ENCODE data around the gene DPP4. TPM values are rescaled to one million over a fixed set of nuclear protein-coding genes. Genes with fewer than 3 reads are reported as not detected.
"Not testable (repeated sequence)": the region's sequence is repeated elsewhere in the genome, so short reads cannot be mapped to it uniquely, and the experiment has no call there.

Gene DPP4
- polyA plus RNA-seq, 1 donor: 145 TPM

DNA sequence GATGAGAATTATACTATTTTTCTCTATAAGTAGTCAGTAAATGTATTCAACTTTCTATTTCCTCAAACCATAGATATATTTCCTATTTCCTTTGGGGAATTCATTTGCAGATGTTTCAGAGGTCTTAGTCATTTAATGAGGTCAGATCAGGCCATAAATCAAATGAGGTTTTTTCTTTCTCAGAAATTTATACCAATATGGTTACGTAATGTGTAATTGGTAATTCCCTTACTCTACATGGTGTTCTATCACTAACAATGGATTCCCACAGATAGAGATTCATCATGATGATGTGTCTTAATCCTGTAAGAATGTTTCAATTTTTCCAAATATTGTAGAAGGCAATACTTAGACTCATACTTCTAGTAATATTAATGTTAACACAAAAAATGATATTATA lies 108.0 kb downstream of the DPP4 start:
- Histone ChIP-seq H3K27me3 (ENCODE audit: control insufficient read depth, insufficient read depth, low read length) (no peaks in the 10 kb centered on the region), H3K9me3 (ENCODE audit: control insufficient read depth, low read depth, low read length) (no peaks in the 10 kb centered on the region), H3K4me1 (ENCODE audit: control insufficient read depth, insufficient read depth, low read length) (no peaks in the 10 kb centered on the region), H3K27ac (ENCODE audit: low read length) (no peak overlapping the region), H3K4me3 (ENCODE audit: low read length) (no peak overlapping the region), H3K36me3 (ENCODE audit: control insufficient read depth, insufficient read depth, low read length) (no peaks in the 10 kb centered on the region)
- WGBS (ENCODE audit: insufficient coverage, low lambda C conversion rate): 20% methylated on average over 1 of the region's 1 CpG
- DNase-seq: no peak

DNA sequence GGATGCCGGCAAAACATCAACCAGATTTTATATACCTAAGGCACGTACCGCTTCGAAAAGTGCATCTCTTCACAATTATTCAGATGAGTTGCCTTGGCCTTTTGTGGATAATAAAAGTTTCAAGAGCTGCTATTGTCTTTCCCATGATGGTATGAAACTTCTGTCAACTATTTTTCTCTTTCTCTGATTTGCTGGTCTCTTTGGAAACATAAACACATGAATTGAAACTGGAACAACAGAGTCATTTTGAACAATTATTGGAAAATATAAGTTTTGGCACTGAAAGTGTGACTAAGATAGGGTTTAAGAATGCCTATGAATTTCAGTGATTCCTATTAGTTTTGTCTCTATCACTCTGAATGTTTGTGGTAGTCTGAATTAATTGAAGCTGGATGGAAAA lies 109.9 kb downstream of the DPP4 start:
- no peaks in the 10 kb centered on the region for H3K27me3 ChIP-seq (ENCODE audit: control insufficient read depth, insufficient read depth, low read length)
- no peak for DNase-seq
- WGBS (ENCODE audit: insufficient coverage, low lambda C conversion rate): no CpG with 5 or more reads among the region's 4 CpGs
- no peaks in the 10 kb centered on the region for H3K9me3 ChIP-seq (ENCODE audit: control insufficient read depth, low read depth, low read length)
- H3K36me3 ChIP-seq (ENCODE audit: control insufficient read depth, insufficient read depth, low read length): no peaks in the 10 kb centered on the region
- no peak overlapping the region for H3K27ac ChIP-seq (ENCODE audit: low read length)
- no peaks in the 10 kb centered on the region for H3K4me1 ChIP-seq (ENCODE audit: control insufficient read depth, insufficient read depth, low read length)
- H3K4me3 ChIP-seq (ENCODE audit: low read length): no peak overlapping the region

DNA sequence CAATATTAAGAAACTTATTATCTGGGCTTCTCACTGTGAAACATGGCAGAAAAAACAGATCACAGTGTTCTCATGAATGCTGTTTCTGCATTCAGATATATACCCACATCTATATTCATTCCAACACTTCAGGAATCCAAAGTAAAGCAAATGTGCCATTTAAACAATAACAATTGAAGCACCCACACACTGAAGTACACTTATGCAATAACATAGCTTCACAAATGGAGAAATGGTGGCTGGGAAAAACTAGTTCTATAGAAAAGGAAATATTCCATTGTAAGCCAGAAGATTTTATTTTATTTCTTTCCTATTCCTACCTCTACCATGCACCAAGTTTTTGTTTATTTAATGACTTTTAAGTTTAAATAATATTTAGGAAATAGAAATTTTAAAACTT lies 111.9 kb downstream of the DPP4 start:
- Histone ChIP-seq H3K27ac (ENCODE audit: low read length) (no peak overlapping the region), H3K36me3 (ENCODE audit: control insufficient read depth, insufficient read depth, low read length) (no peaks in the 10 kb centered on the region), H3K9me3 (ENCODE audit: control insufficient read depth, low read depth, low read length) (no peaks in the 10 kb centered on the region), H3K4me1 (ENCODE audit: control insufficient read depth, insufficient read depth, low read length) (no peaks in the 10 kb centered on the region), H3K27me3 (ENCODE audit: control insufficient read depth, insufficient read depth, low read length) (no peaks in the 10 kb centered on the region), H3K4me3 (ENCODE audit: low read length) (no peak overlapping the region)
- no peak for DNase-seq

DNA sequence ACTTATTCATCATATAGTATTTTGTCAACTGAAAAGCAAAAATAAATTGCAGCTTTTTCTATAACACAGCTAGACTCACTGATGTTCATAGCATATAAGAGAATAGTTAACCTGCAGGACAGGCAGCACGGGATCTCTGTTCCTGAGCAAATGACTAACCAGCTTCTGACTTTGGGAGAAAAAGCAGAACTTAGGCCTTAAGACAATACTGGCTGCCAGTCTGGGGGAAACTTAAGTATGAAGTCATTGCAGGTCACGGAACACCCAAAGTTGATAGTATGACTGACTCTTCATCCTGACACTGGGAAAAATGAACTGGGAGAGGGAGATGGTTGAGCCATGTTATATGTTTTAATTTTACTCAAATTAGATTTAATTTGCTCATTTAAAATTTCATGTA lies 113.0 kb downstream of the DPP4 start:
- Histone ChIP-seq H3K36me3 (ENCODE audit: control insufficient read depth, insufficient read depth, low read length) (no peaks in the 10 kb centered on the region), H3K27me3 (ENCODE audit: control insufficient read depth, insufficient read depth, low read length) (no peaks in the 10 kb centered on the region), H3K27ac (ENCODE audit: low read length) (no peak overlapping the region), H3K9me3 (ENCODE audit: control insufficient read depth, low read depth, low read length) (no peaks in the 10 kb centered on the region), H3K4me3 (ENCODE audit: low read length) (no peak overlapping the region), H3K4me1 (ENCODE audit: control insufficient read depth, insufficient read depth, low read length) (no peaks in the 10 kb centered on the region)
- no peak for DNase-seq
- no CpG with 5 or more reads among the region's 2 CpGs for WGBS (ENCODE audit: insufficient coverage, low lambda C conversion rate)

DNA sequence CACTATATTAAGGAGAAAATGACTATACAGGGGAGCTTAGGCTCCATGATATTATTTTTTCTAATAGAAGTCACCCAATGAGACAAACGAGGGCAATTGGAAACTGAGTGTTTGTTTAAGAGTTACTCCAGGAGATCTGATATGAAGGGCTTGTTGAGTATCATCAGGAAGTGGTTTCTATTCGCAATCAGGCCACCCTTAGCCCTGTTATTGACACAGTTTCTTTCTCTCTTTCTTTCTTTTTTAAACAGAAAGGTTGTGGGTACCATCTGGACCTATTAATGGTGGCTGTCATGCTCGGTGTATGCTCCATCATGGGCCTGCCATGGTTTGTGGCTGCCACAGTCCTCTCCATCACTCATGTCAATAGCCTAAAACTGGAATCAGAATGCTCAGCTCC lies 117.3 kb downstream of the DPP4 start:
- Histone ChIP-seq H3K9me3 (ENCODE audit: control insufficient read depth, low read depth, low read length) (no peaks in the 10 kb centered on the region), H3K27me3 (ENCODE audit: control insufficient read depth, insufficient read depth, low read length) (no peaks in the 10 kb centered on the region), H3K4me3 (ENCODE audit: low read length) (no peak overlapping the region), H3K4me1 (ENCODE audit: control insufficient read depth, insufficient read depth, low read length) (no peaks in the 10 kb centered on the region), H3K27ac (ENCODE audit: low read length) (no peak overlapping the region), H3K36me3 (ENCODE audit: control insufficient read depth, insufficient read depth, low read length) (no peaks in the 10 kb centered on the region)
- no peak for DNase-seq
- WGBS (ENCODE audit: insufficient coverage, low lambda C conversion rate): no CpG with 5 or more reads among the region's 3 CpGs

DNA sequence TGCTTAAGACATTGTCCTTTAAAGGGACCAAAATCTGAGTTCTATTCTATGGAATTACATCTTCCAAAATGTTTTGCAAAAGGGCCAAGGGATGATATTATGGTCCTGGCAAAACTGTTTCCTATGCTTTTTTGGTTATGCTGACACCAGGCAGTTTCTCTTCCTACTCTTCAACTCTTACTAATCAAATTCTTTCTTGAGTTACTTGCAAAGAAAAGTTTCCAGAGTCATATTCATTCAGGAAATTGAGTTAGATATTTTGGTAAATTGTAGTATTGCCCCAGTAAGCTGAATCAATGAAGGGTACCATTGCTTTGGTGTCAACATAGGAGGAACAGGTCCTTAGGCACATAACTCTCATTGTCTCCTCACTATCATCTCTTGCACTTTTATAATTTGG lies 118.8 kb downstream of the DPP4 start:
- no peaks in the 10 kb centered on the region for H3K27me3 ChIP-seq (ENCODE audit: control insufficient read depth, insufficient read depth, low read length)
- no peaks in the 10 kb centered on the region for H3K9me3 ChIP-seq (ENCODE audit: control insufficient read depth, low read depth, low read length)
- H3K36me3 ChIP-seq (ENCODE audit: control insufficient read depth, insufficient read depth, low read length): no peaks in the 10 kb centered on the region
- H3K4me1 ChIP-seq (ENCODE audit: control insufficient read depth, insufficient read depth, low read length): no peaks in the 10 kb centered on the region
- no peak overlapping the region for H3K27ac ChIP-seq (ENCODE audit: low read length)
- no peak overlapping the region for H3K4me3 ChIP-seq (ENCODE audit: low read length)
- DNase-seq: no peak

DNA sequence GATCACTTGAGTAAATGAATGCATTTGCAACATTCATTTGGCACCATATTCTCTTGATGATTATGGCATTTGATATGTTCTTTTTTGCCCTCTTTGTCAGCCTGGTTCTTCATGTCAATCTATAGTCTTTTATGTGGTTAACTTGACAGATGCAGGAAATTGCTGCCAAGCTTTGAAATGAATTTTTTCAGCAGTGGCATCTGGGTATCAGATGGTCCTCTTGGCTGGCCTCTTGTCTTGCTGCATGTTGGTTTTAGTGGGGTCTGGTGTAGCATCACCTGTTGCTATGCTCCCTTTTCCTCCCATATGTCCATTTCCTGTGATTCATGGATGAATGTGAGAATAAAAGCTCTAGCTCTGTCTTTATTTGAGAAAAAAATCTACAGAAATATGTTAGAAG lies 119.9 kb downstream of the DPP4 start:
- no peaks in the 10 kb centered on the region for H3K9me3 ChIP-seq (ENCODE audit: control insufficient read depth, low read depth, low read length)
- H3K4me3 ChIP-seq (ENCODE audit: low read length): no peak overlapping the region
- no peak for DNase-seq
- no peaks in the 10 kb centered on the region for H3K36me3 ChIP-seq (ENCODE audit: control insufficient read depth, insufficient read depth, low read length)
- no peaks in the 10 kb centered on the region for H3K4me1 ChIP-seq (ENCODE audit: control insufficient read depth, insufficient read depth, low read length)
- H3K27ac ChIP-seq (ENCODE audit: low read length): no peak overlapping the region
- no peaks in the 10 kb centered on the region for H3K27me3 ChIP-seq (ENCODE audit: control insufficient read depth, insufficient read depth, low read length)

DNA sequence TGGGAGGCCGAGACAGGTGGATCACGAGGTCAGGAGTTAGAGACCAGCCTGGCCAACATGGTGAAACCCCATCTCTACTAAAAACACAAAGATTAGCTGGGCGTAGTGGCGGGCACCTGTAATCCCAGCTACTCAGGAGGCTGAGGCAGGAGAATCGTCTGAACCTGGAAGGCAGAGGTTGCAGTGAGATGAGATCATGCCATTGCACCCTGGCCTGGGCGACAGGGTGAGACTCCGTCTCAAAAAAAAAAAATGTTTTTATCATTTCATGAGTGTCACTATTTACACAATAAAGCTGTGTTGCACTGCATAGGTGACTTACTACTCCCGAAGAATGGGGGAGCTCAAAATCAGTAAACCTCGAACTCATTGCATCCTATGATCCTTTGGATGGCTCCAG lies 120.6 kb downstream of the DPP4 start:
- not testable (repeated sequence) for H3K4me1 ChIP-seq (ENCODE audit: control insufficient read depth, insufficient read depth, low read length); H3K27ac ChIP-seq (ENCODE audit: low read length); H3K27me3 ChIP-seq (ENCODE audit: control insufficient read depth, insufficient read depth, low read length); H3K36me3 ChIP-seq (ENCODE audit: control insufficient read depth, insufficient read depth, low read length); H3K9me3 ChIP-seq (ENCODE audit: control insufficient read depth, low read depth, low read length); H3K4me3 ChIP-seq (ENCODE audit: low read length); DNase-seq
- WGBS (ENCODE audit: insufficient coverage, low lambda C conversion rate): 80% methylated on average over 1 of the region's 9 CpGs

DNA sequence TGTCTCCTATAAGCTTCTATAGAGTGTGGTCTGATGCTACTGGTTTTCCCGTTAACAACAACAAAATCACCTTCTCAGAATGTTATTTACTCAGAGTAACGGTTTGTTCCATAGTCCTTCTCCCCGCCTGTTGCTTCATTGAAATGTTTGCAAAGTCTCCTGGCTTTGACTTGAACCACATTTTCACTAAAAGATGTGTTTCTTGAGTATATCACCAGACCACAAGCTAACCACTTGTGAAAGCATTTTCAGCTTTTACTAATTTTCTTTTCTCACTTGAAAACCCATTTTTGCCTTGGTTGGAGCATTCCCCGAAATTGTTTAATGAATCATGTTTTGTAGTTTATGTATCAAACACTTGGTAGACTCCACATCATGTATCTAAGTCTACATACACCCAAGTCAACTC lies 121.2 kb downstream of the DPP4 start:
- Histone ChIP-seq H3K4me1 (ENCODE audit: control insufficient read depth, insufficient read depth, low read length) (no peaks in the 10 kb centered on the region), H3K27me3 (ENCODE audit: control insufficient read depth, insufficient read depth, low read length) (no peaks in the 10 kb centered on the region), H3K9me3 (ENCODE audit: control insufficient read depth, low read depth, low read length) (no peaks in the 10 kb centered on the region), H3K4me3 (ENCODE audit: low read length) (no peak overlapping the region), H3K27ac (ENCODE audit: low read length) (no peak overlapping the region), H3K36me3 (ENCODE audit: control insufficient read depth, insufficient read depth, low read length) (no peaks in the 10 kb centered on the region)
- DNase-seq: no peak
- 70% methylated on average over 2 of the region's 4 CpGs for WGBS (ENCODE audit: insufficient coverage, low lambda C conversion rate)

DNA sequence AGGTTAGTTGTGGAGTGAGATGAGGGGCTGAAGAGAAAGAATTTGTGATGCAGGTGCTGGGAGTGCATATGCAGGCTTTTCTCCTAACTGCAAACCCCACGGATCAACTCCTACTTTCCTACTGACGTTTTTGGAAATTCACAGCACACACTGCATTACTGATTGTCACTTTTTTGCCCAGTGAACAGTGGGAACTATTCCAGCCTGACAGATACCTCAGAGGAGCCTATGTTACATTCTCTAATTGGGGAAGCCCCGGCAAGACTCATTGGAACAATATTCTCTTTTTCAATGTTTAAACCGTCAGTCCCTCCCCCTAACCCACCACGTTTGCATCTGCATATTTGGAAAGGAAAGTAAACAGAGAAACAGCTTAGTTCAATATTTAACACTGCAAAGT lies 126.2 kb downstream of the DPP4 start:
- Histone ChIP-seq H3K4me1 (ENCODE audit: control insufficient read depth, insufficient read depth, low read length) (no peaks in the 10 kb centered on the region), H3K27ac (ENCODE audit: low read length) (no peak overlapping the region), H3K36me3 (ENCODE audit: control insufficient read depth, insufficient read depth, low read length) (no peaks in the 10 kb centered on the region), H3K4me3 (ENCODE audit: low read length) (no peak overlapping the region), H3K9me3 (ENCODE audit: control insufficient read depth, low read depth, low read length) (no peaks in the 10 kb centered on the region), H3K27me3 (ENCODE audit: control insufficient read depth, insufficient read depth, low read length) (no peaks in the 10 kb centered on the region)
- WGBS (ENCODE audit: insufficient coverage, low lambda C conversion rate): no CpG with 5 or more reads among the region's 5 CpGs
- no peak for DNase-seq

DNA sequence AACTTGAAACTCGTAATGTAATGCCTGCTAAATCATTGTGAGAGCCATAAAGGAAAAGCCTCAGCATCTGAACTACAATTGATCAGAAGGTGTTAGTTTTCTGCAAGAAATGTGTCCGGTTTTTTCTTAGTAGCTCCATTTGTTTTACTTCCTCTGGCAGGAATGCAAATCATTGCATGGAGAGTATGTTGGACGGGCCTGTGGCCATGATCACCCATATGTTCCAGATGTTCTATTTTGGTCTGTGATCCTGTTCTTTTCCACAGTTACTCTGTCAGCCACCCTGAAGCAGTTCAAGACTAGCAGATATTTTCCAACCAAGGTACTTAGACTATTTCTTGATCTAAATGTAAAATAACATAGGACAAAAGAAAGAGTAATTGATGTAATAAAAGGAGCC lies 126.6 kb downstream of the DPP4 start:
- Histone ChIP-seq H3K4me1 (ENCODE audit: control insufficient read depth, insufficient read depth, low read length) (no peaks in the 10 kb centered on the region), H3K27ac (ENCODE audit: low read length) (no peak overlapping the region), H3K36me3 (ENCODE audit: control insufficient read depth, insufficient read depth, low read length) (no peaks in the 10 kb centered on the region), H3K9me3 (ENCODE audit: control insufficient read depth, low read depth, low read length) (no peaks in the 10 kb centered on the region), H3K27me3 (ENCODE audit: control insufficient read depth, insufficient read depth, low read length) (no peaks in the 10 kb centered on the region), H3K4me3 (ENCODE audit: low read length) (no peak overlapping the region)
- WGBS (ENCODE audit: insufficient coverage, low lambda C conversion rate): 100% methylated on average over 1 of the region's 3 CpGs
- DNase-seq: no peak

Data from large intestine (tissue), 3 donors.